CD4-positive, alpha-beta T cell treated with Interleukin-2 at 100 ng/mL for 4 hours (primary cell): ENCODE data around the gene SIRPA.

Experiments used
- DNase-seq: peaks from one replicate; pipeline ENCODE4 v3.0.0-alpha.2; 2020; ENCODE audit warnings: low spot score

Gene SIRPA

GRCh38 chr20:1894951-1895673, at the start of gene SIRPA:
Gene SIRPA (plus strand): TSS chr20:1895407. CDS start chr20:1895448, 41 bp downstream.
- no peak for DNase-seq

GRCh38 chr20:1845701-1846100, 49.5 kb upstream of the SIRPA start:
- DNase-seq: no peak

GRCh38 chr20:1846341-1846740, 48.9 kb upstream of the SIRPA start:
- no peak for DNase-seq

GRCh38 chr20:1846876-1847275, 48.3 kb upstream of the SIRPA start:
- no peak for DNase-seq

GRCh38 chr20:1847780-1848179, 47.4 kb upstream of the SIRPA start:
- no peak for DNase-seq

GRCh38 chr20:1848373-1848772, 46.8 kb upstream of the SIRPA start:
- no peak for DNase-seq

GRCh38 chr20:1851396-1851795, 43.8 kb upstream of the SIRPA start:
- DNase-seq: no peak

GRCh38 chr20:1853473-1853872, 41.7 kb upstream of the SIRPA start:
- DNase-seq: no peak

GRCh38 chr20:1854246-1854645, 41.0 kb upstream of the SIRPA start:
- no peak for DNase-seq

- no peak for DNase-seq
Measured at GRCh38 chr20:1855109-1855508, 40.1 kb upstream of the SIRPA start.

- no peak for DNase-seq
Measured at GRCh38 chr20:1855690-1856089, 39.5 kb upstream of the SIRPA start.

GRCh38 chr20:1856424-1856823, 38.8 kb upstream of the SIRPA start:
- DNase-seq: no peak

- DNase-seq: no peak
Measured at GRCh38 chr20:1857466-1857865, 37.7 kb upstream of the SIRPA start.

- DNase-seq: no peak
Measured at GRCh38 chr20:1858871-1859270, 36.3 kb upstream of the SIRPA start.

- no peak for DNase-seq
Measured at GRCh38 chr20:1860446-1860845, 34.8 kb upstream of the SIRPA start.

GRCh38 chr20:1861347-1861976, 33.7 kb upstream of the SIRPA start:
- no peak for DNase-seq

- DNase-seq: no peak
Measured at GRCh38 chr20:1861996-1862662, 33.1 kb upstream of the SIRPA start.

- no peak for DNase-seq
Measured at GRCh38 chr20:1862663-1863053, 32.5 kb upstream of the SIRPA start.

- no peak for DNase-seq
Measured at GRCh38 chr20:1863296-1863695, 31.9 kb upstream of the SIRPA start.

- DNase-seq: no peak
Measured at GRCh38 chr20:1866834-1867233, 28.4 kb upstream of the SIRPA start.

- no peak for DNase-seq
Measured at GRCh38 chr20:1867495-1868260, 27.5 kb upstream of the SIRPA start.

- DNase-seq: no peak
Measured at GRCh38 chr20:1868856-1869255, 26.4 kb upstream of the SIRPA start.

- no peak for DNase-seq
Measured at GRCh38 chr20:1870323-1870722, 24.9 kb upstream of the SIRPA start.
